Lower leg skin (tissue), 3 donors: ENCODE results near the gene CYP19A1.

Source experiments
- POLR2A ChIP-seq, 2 donors: fragments of 450-650 bp; IDR thresholded peaks; one replicate each; pipeline ENCODE4 v1.6.1; 2016 to 2017; ENCODE audit warnings: antibody characterized with exemption in 2 of 2, mild to moderate bottlenecking in 1 of 2, moderate library complexity in 1 of 2
- TF ChIP-seq, protein P1 (sequence below), 3 donors: fragments of 450-650 bp; IDR thresholded peaks; one replicate each; pipeline ENCODE4 v1.5.1; 2016; ENCODE audit warnings: antibody characterized with exemption in 3 of 3, mild to moderate bottlenecking in 3 of 3, moderate library complexity in 2 of 3

DNA sequence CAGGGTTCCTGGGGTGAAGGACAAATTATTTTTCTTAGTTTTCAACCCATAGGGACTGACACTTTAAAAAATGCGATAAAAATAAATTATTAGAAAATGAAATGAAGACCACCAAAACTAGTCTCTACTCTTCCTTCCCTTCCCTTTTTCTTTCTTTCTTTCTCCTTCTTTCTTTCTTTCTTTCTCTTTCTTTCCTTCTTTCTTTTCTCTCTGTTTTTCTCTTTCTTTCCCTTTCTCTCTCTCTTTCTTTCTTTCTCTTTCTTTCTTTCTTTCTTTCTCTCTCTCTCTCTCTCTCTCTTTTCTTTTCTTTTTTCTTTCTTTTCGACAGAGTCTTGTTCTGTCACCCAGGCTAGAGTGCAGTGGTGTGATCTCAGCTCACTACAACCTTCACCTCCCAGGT is 144.4 kb downstream of the CYP19A1 start:
- TF ChIP-seq, protein P1, sequence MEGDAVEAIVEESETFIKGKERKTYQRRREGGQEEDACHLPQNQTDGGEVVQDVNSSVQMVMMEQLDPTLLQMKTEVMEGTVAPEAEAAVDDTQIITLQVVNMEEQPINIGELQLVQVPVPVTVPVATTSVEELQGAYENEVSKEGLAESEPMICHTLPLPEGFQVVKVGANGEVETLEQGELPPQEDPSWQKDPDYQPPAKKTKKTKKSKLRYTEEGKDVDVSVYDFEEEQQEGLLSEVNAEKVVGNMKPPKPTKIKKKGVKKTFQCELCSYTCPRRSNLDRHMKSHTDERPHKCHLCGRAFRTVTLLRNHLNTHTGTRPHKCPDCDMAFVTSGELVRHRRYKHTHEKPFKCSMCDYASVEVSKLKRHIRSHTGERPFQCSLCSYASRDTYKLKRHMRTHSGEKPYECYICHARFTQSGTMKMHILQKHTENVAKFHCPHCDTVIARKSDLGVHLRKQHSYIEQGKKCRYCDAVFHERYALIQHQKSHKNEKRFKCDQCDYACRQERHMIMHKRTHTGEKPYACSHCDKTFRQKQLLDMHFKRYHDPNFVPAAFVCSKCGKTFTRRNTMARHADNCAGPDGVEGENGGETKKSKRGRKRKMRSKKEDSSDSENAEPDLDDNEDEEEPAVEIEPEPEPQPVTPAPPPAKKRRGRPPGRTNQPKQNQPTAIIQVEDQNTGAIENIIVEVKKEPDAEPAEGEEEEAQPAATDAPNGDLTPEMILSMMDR (IDR thresholded peaks at IDR 0.05) = no peak
- TF ChIP-seq POLR2A (IDR thresholded peaks at IDR 0.05) = no peak
